Stimulated activated CD4-positive, alpha-beta T cell treated with anti-CD3 and anti-CD28 coated beads, TNF-alpha, amount 100 ng/mL, for 48 hours (primary cell): Measurements from ENCODE around the gene CAPN8.

ENCODE experiments used
- DNase-seq, 3 donors: peaks; one replicate each; pipeline ENCODE4 v3.0.0-alpha.2; 2020; ENCODE audit warnings: low read depth in 3 of 3

The CAPN8 gene

GRCh38 chr1:223617323-223618070 lies 48.0 kb downstream of the CAPN8 start:
- DNase-seq, result no peak

GRCh38 chr1:223616586-223616985 lies 48.9 kb downstream of the CAPN8 start:
- DNase-seq, result no peak

- no peak for DNase-seq
Measured at GRCh38 chr1:223611936-223612335, 53.6 kb downstream of the CAPN8 start.

- no peak for DNase-seq
Measured at GRCh38 chr1:223609977-223610376, 55.5 kb downstream of the CAPN8 start.

GRCh38 chr1:223609066-223609465 lies 56.4 kb downstream of the CAPN8 start:
- DNase-seq, result no peak

GRCh38 chr1:223558512-223558911 lies 107.0 kb downstream of the CAPN8 start:
- no peak for DNase-seq

GRCh38 chr1:223557130-223557475 lies 108.4 kb downstream of the CAPN8 start:
- DNase-seq, result no peak

GRCh38 chr1:223556414-223557129 lies 108.9 kb downstream of the CAPN8 start:
- peak; percentile 20 to 39 (median 23) for DNase-seq

- DNase-seq, result no peak
Measured at GRCh38 chr1:223553957-223554356, 111.5 kb downstream of the CAPN8 start.

- DNase-seq, result no peak
Measured at GRCh38 chr1:223551610-223552009, 113.9 kb downstream of the CAPN8 start.

- DNase-seq, result no peak
Measured at GRCh38 chr1:223549740-223550139, 115.8 kb downstream of the CAPN8 start.

- no peak for DNase-seq
Measured at GRCh38 chr1:223547316-223548114, 118.0 kb downstream of the CAPN8 start.

GRCh38 chr1:223545343-223545742 lies 120.2 kb downstream of the CAPN8 start:
- no peak for DNase-seq

- DNase-seq, result no peak
Measured at GRCh38 chr1:223543560-223543959, 121.9 kb downstream of the CAPN8 start.

- no peak for DNase-seq
Measured at GRCh38 chr1:223542831-223543230, 122.7 kb downstream of the CAPN8 start.

- DNase-seq, result no peak
Measured at GRCh38 chr1:223540485-223541106, 124.9 kb downstream of the CAPN8 start.

- no peak for DNase-seq
Measured at GRCh38 chr1:223539750-223540149, 125.8 kb downstream of the CAPN8 start.

- DNase-seq, result no peak
Measured at GRCh38 chr1:223538981-223539380, 126.5 kb downstream of the CAPN8 start.

- DNase-seq, result no peak
Measured at GRCh38 chr1:223535319-223535718, 130.2 kb downstream of the CAPN8 start.

- DNase-seq, result no peak
Measured at GRCh38 chr1:223534677-223535076, 130.8 kb downstream of the CAPN8 start.

- DNase-seq, result no peak
Measured at GRCh38 chr1:223533708-223534107, 131.8 kb downstream of the CAPN8 start.

- DNase-seq, result peak; percentile 29 to 53 (median 49)
Measured at GRCh38 chr1:223531742-223532341, 133.7 kb downstream of the CAPN8 start.
